T-helper 1 cell treated with Interleukin-12 subunit alpha and Interleukin-12 subunit beta and Interleukin-4 antibody, amounts not matched to agents 30 μg/mL and 1 μg/mL, for 36 hours (primary cell): ENCODE measurements around the gene TMOD4.
"Not testable (repeated sequence)": the region's sequence is repeated elsewhere in the genome, so short reads cannot be mapped to it uniquely, and the experiment has no call there.

ENCODE experiments used
- H3K27ac Mint-ChIP-seq: one replicate; pipeline ENCODE4 v1.8.0; 2021; ENCODE audit warnings: mild to moderate bottlenecking, mixed read lengths
- H3K27me3 Mint-ChIP-seq: one replicate; pipeline ENCODE4 v1.8.0; 2021; ENCODE audit warnings: low read depth, mixed read lengths
- H3K36me3 Mint-ChIP-seq: one replicate; pipeline ENCODE4 v1.8.0; 2021; ENCODE audit warnings: low read depth, mixed read lengths
- H3K4me1 Mint-ChIP-seq: one replicate; pipeline ENCODE4 v1.8.0; 2021; ENCODE audit warnings: low read depth, mixed read lengths
- H3K4me3 Mint-ChIP-seq: one replicate; pipeline ENCODE4 v1.8.0; 2021; ENCODE audit warnings: mild to moderate bottlenecking, moderate library complexity, mixed read lengths
- H3K9me3 Mint-ChIP-seq: one replicate; pipeline ENCODE4 v1.8.0; 2021; ENCODE audit warnings: mixed read lengths

The TMOD4 gene

DNA sequence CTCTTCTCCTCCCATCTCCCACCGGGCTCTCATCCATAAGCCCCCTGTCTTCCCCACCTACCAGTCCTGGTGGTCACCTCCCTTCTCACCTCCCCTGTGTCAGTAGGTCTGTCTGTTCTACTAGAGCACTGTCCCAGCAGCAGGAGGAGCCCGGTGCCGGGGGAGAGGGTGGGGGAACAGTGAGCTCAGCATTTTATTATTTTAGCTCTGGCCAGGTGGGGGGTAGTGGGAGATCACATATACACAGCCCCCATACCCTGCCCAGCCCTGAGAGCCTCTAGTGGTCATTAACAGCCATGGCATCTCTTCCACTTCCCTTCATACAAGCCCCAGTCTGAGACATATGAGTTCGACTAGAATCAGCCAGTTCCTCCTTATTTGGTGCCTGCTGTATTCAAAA lies at the start of gene TMOD4:
TMOD4 (minus strand) TSS at position 119 of the 400 bp plus-strand sequence. CDS start 1,106 bp downstream, outside the sequence.
- Mint-ChIP-seq H3K9me3 (no peaks in the 10 kb centered on the region), H3K27ac (no peak within 1 kb of the TSS), H3K36me3 (peaks cover 47% of the 10 kb centered on the region), H3K4me3 (no peak within 1 kb of the TSS), H3K4me1 (peaks cover 3% of the 10 kb centered on the region), H3K27me3 (no peaks in the 10 kb centered on the region)

DNA sequence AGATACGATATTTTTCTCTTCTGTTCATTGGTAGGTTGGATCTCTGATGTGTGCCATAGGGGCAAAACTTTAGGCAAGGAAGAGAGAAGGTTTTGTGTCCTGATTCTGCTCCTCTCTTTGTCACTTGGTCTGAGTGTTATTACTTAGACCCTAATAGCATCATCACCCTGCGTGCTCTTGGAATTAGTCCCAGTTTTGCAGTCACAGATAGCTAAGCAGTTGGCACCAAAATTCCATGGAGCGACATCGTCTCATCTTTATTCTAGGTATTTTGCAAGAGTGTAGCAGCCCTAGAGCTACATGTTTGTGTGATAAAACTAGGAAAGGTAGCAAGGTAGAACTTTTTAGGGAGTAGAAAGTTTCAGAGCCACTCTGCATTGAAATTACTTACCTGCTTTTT lies 46.3 kb upstream of the TMOD4 start:
- H3K36me3 Mint-ChIP-seq = peaks cover 14% of the 10 kb centered on the region
- peaks cover 7% of the 10 kb centered on the region for H3K4me1 Mint-ChIP-seq
- H3K27me3 Mint-ChIP-seq = no peaks in the 10 kb centered on the region

DNA sequence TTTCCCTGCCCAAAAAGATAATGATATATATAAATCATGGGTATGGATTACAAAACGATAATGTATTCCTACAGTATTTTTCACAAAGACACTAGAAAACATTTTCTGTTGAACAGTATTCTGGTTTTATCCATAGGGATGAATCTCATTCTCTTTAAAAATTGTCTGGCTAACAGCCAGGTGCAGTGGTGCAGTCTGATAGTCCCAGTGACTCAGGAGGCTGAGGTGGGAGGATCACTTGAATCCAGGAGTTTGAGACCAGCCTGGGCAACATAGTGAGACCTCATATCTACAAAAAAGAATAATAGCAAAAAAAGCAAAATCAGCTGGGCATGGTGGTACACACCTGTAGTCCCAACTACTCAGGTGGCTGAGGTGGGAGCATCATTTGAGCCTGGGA lies 45.8 kb upstream of the TMOD4 start:
- Mint-ChIP-seq H3K9me3 (no peaks in the 10 kb centered on the region), H3K27me3 (no peaks in the 10 kb centered on the region), H3K36me3 (peaks cover 11% of the 10 kb centered on the region), H3K4me1 (peaks cover 7% of the 10 kb centered on the region), H3K4me3 (no peak overlapping the region), H3K27ac (no peak overlapping the region)

More for the DNA sequence above, 46.3 kb upstream of the TMOD4 start:
- Mint-ChIP-seq H3K9me3 (no peaks in the 10 kb centered on the region), H3K27ac (no peak overlapping the region), H3K4me3 (no peak overlapping the region)

DNA sequence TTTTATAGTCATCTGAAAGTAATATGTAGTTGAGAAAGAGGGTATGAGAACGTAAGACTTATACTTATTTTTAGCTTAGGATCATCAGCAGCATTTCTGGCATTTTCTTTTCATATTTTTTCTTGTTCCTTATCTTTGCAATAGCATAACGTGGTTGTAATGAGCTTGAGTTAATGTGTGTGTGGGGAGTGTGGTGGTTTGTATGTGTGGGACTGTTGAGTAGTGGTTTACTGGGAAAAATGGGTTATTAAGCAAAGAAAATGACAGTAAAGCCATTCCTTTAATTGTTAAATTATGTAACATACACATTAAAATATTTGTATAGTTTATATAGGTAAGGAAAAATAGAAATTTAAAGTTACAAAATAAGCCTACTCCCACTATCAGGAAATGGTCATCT lies 37.8 kb upstream of the TMOD4 start:
- Mint-ChIP-seq H3K9me3 (no peaks in the 10 kb centered on the region), H3K36me3 (peaks cover 15% of the 10 kb centered on the region), H3K27ac (no peak overlapping the region), H3K4me1 (peaks cover 25% of the 10 kb centered on the region), H3K27me3 (no peaks in the 10 kb centered on the region), H3K4me3 (no peak overlapping the region)

DNA sequence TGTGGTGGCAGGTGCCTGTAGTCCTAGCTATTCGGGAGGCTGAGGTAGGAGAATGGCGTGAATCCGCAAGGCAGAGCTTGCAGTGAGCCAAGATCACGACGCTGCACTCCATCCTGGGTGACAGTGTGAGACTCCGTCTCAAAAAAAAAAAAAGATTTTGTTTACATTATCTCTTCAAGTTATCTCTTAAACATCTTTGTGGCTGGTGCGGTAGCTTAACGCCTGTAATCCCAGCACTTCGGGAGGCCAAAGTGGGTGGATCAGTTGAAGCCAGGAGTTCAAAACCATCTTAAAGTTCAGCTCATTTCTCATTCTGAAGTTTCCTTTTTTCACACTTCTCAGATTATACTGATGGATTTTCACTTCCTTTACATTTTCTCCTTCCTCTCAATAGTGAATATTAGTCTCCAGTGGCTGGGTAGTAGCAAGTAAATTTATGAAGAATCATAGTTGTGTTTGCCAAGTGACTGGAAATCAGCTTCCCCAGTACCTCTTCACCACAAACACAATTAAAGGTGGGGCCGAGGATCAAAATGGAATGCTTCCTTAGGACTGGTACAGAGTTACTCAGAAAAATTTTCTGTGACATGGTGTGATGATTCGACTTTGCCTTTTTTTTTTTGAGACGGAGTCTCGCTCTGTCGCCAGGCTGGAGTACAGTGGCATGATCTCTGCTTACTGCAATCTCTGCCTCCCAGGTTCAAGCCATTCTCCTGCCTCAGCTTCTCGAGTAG lies 36.4 kb upstream of the TMOD4 start:
- peaks cover 23% of the 10 kb centered on the region for H3K4me1 Mint-ChIP-seq
- H3K9me3 Mint-ChIP-seq = no peaks in the 10 kb centered on the region
- H3K4me3 Mint-ChIP-seq = peak overlapping the region; percentile 65
- peak overlapping the region; percentile 87 for H3K27ac Mint-ChIP-seq
- no peaks in the 10 kb centered on the region for H3K27me3 Mint-ChIP-seq
- peaks cover 17% of the 10 kb centered on the region for H3K36me3 Mint-ChIP-seq

DNA sequence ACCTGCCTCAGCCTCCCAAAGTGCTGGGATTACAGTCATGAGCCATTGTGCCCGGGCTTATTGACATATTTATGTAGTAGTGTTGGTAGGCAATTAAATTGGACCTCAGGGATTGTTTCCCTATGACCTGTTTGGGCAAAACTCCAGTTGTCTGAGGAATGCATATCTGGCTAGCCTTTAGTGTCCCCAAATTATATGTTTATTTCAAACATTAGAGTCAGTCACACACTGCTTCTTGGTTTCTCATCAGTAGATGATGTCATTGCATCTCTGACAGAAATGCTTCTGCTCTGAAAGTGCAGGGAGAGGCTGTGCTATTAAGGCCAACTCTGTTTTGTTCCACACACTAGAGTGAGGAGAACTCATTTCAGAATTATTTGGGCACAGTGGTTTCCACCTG lies 35.0 kb upstream of the TMOD4 start:
- peak overlapping the region; percentile 50 for H3K27ac Mint-ChIP-seq
- no peak overlapping the region for H3K4me3 Mint-ChIP-seq
- no peaks in the 10 kb centered on the region for H3K9me3 Mint-ChIP-seq
- H3K4me1 Mint-ChIP-seq = peaks cover 23% of the 10 kb centered on the region
- H3K27me3 Mint-ChIP-seq = no peaks in the 10 kb centered on the region
- peaks cover 20% of the 10 kb centered on the region for H3K36me3 Mint-ChIP-seq

DNA sequence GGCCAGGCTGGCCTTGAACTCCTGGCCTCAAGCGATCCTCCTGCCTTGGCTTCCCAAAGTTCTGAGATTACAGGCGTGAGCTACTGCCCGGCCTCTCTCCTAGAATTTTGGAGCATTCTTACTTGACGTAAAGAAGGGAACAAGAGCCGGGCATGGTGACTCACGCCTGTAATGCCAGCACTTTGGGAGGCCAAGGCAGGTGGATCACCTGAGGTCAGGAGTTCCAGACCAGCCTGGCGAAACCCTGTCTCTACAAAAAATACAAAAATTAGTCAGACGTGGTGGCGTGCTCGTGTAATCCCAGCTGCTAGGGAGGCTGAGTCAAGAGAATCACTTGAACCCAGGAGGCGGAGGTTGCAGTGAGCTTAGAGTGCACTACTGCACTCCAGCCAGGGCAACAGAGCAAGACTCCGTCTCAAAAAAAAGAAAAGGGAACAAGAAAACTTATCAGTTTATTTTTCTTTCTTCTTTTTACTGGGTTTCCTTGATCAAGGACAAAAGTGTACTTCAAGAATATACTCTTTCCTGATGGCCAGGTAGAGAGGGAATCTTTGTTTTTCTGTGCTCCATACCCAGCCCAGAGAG lies 29.7 kb upstream of the TMOD4 start:
- H3K9me3 Mint-ChIP-seq, H3K27me3 Mint-ChIP-seq, H3K27ac Mint-ChIP-seq, H3K4me3 Mint-ChIP-seq: not testable (repeated sequence)
- Mint-ChIP-seq H3K36me3 (peaks cover 23% of the 10 kb centered on the region), H3K4me1 (peaks cover 17% of the 10 kb centered on the region)

DNA sequence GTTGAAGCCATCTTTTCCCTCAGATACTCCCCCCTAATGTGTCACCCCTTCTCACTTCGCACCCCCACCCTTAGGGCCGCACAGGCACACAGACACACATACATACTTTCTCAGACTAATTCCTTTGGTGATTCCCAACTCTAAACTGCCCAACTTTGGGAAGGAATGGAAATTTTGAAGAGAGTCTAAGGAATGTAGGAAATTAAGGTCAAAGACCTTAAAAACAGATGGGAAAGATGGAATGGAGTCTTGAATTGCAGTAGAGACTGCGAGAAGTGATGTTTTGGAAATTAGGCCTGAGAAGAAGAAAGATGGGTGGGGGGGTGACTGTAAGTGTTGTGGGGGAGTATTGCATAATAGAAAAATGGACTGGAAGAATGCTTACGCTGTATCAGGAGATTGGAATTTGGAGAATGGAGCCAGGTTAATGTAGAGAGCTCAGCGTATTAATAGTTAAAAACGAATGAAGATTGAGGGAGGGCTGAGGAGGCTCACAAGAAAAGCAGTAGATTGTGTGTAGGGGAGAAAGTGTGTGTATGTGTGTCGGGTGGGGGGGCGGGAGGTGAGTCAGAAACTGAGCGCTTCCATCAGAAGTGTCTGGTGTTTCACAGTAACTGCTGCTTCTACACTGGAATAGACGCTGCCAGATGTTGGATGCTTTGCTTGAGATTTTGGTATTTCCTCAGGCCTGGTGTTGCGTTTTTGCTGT lies 24.2 kb upstream of the TMOD4 start:
- H3K9me3 Mint-ChIP-seq = no peaks in the 10 kb centered on the region
- peak overlapping the region; percentile 97 for H3K27ac Mint-ChIP-seq
- H3K27me3 Mint-ChIP-seq = peaks cover 3% of the 10 kb centered on the region
- peaks cover 35% of the 10 kb centered on the region for H3K4me1 Mint-ChIP-seq
- H3K36me3 Mint-ChIP-seq = peaks cover 25% of the 10 kb centered on the region
- H3K4me3 Mint-ChIP-seq = peak overlapping the region; percentile 94

DNA sequence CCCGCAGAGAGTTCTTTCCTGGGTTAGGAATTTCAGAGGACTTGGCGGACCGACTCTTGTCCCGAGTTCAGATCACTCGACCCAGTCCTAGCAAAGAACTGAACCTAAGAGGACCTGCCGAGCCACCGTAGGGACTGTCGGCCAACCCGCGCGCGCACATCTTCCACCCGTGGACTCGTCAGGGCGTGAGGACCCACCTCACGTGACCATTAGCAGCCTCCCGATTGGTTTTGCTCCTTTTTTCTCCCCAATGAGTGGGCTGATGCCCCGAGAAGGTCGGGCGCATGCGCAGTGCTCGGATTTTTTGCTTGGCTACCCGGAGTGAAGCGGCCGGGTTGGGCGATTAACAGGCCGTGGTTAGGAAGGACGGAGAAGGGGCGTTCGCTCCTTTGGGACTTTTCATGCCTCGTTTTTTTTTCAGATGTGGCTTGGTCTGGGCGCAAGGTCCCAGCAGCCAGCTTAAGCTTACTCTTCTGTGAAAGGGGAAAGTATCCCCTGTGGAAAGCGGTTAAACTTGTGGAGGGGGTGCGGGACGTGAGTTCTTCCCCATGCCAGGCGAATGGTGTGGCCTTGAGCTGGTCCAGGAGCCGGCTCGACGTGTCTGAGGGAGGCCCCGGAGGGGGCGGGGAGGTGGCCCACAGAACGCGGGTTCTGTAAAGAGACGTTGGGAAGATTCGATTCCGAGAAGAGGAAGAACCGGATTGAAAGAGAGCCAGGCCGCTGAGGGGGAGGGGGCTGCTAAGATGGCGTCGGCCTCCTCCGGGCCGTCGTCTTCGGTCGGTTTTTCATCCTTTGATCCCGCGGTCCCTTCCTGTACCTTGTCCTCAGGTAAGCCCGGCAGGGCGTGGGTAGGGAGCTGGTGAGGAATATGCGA lies 22.7 kb upstream of the TMOD4 start, which contains the start of gene PIP5K1A:
PIP5K1A (plus strand) TSS at position 299 of the 874 bp plus-strand sequence; CDS start at position 744, 445 bp downstream.
- peaks cover 7% of the 10 kb centered on the region for H3K27me3 Mint-ChIP-seq
- peak within 1 kb of the TSS; percentile 94 for H3K4me3 Mint-ChIP-seq
- H3K4me1 Mint-ChIP-seq = peaks cover 31% of the 10 kb centered on the region
- H3K27ac Mint-ChIP-seq = peak within 1 kb of the TSS; percentile 97
- H3K36me3 Mint-ChIP-seq = peaks cover 19% of the 10 kb centered on the region
- H3K9me3 Mint-ChIP-seq = no peaks in the 10 kb centered on the region

DNA sequence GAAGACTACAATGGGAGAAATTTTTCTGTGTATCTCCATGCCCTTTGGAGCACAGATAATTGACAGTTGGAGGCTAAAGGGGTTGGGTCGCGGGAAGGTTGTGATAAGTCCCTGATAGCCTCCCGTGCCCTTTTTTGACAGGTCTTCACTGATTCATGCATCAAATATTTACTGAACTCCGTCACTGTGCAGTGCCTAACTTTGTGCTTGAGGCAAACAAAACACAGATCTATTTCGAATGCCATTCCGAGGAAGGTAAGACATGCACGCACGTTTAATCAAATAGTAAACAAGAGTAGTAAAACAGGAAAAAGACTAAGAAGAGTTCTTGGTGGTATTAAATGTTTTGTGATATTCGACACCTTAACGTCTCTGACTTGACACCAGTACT lies 22.1 kb upstream of the TMOD4 start:
- H3K4me3 Mint-ChIP-seq = peak overlapping the region; percentile 94
- no peaks in the 10 kb centered on the region for H3K9me3 Mint-ChIP-seq
- peaks cover 17% of the 10 kb centered on the region for H3K36me3 Mint-ChIP-seq
- peaks cover 7% of the 10 kb centered on the region for H3K27me3 Mint-ChIP-seq
- peak overlapping the region; percentile 97 for H3K27ac Mint-ChIP-seq
- peaks cover 29% of the 10 kb centered on the region for H3K4me1 Mint-ChIP-seq

DNA sequence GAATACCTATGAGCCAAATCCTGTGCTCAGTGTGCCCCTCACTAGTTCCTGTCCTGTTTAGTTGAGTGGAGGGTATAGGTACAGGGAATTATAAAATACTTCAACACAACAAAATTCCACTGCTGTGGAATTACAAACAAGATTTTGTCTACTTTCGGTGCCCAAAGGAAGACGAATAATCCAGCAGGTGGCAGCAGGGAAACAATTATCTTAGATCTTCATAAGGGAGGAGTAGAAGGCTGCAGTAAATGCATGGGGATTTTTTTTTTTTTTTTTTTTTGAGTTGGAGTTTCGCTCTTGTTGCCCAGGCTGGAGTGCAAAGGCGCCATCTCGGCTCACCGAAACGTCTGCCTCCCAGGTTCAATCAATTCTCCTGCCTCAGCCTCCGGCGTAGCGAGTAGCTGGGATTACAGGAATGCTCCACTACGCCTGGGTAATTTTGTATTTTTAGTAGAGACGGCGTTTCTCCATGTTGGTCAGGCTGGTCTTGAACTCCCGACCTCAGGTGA lies 20.6 kb upstream of the TMOD4 start:
- peaks cover 17% of the 10 kb centered on the region for H3K36me3 Mint-ChIP-seq
- peaks cover 26% of the 10 kb centered on the region for H3K4me1 Mint-ChIP-seq
- H3K27me3 Mint-ChIP-seq = peaks cover 7% of the 10 kb centered on the region
- peak overlapping the region; percentile 62 for H3K4me3 Mint-ChIP-seq
- H3K27ac Mint-ChIP-seq = peak overlapping the region; percentile 63
- H3K9me3 Mint-ChIP-seq = no peaks in the 10 kb centered on the region

DNA sequence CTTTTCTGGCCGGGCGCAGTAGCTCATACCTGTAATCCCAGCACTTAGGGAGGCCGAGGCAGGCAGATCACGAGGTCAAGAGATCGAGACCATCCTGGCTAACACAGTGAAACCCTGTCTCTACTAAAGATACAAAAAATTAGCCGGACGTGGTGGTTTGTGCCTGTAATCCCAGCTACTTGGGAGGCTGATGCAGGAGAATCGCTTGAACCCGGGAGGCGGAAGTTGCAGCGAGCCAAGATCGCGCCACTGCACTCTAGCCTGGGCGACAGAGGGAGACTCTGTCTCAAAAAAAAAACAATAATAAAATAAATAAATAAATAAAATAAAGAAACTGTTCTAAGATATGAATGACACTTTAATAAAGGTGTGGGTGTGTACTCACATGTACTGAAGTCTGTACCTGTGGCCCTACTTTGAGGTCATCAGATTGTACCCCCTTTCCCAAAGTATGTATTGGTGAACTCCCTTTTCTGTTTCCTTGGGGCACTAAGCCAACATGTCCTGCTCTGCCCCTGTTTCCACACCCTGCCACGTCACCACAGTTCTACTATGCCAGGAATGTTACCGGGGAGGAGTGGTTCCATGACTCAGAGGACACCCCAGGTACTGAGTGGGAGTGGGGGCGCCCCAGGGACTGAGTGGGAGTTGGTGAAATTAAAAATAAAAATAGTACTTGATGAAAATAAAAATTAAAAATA lies 19.3 kb upstream of the TMOD4 start:
- not testable (repeated sequence) for H3K4me3 Mint-ChIP-seq, H3K27ac Mint-ChIP-seq, H3K27me3 Mint-ChIP-seq, H3K9me3 Mint-ChIP-seq
- H3K36me3 Mint-ChIP-seq = peaks cover 16% of the 10 kb centered on the region
- peaks cover 24% of the 10 kb centered on the region for H3K4me1 Mint-ChIP-seq

DNA sequence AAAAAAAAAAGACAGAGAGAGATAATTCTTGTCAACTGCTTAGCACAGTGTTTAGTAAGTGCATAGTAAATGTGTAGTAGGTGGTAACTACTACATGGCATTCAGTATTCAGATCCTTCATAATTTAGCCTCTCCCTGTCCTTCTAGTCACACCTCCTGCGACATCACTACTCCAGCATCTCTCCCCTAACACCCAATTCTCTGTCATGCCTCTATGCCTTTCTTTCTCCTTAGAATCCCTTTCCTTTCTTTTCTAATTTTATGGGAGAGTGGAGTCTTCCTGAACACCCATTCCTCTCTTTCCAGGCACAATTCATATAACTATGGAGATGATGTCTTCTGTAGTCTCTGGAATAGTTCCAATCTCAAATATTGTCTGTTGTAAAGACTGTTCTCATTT lies 18.1 kb upstream of the TMOD4 start:
- Mint-ChIP-seq H3K4me3 (no peak overlapping the region), H3K27ac (no peak overlapping the region), H3K9me3 (no peaks in the 10 kb centered on the region), H3K36me3 (peaks cover 8% of the 10 kb centered on the region), H3K27me3 (peaks cover 7% of the 10 kb centered on the region), H3K4me1 (peaks cover 19% of the 10 kb centered on the region)
